Effector memory CD4-positive, alpha-beta T cell (primary cell): ENCODE measurements around the gene SLC29A2.

Experiments
- DNase-seq, 3 donors: peaks; one replicate each; pipeline ENCODE4 v3.0.0-alpha.2; 2020
- H3K27ac ChIP-seq: 2 replicates; pipeline ENCODE4 v1.7.0; 2013; ENCODE audit warnings: mild to moderate bottlenecking, low read length, moderate library complexity; ENCODE audit not compliant: insufficient read depth, poor library complexity, severe bottlenecking
- H3K27me3 ChIP-seq: replicated peaks from 2 replicates; pipeline ENCODE4 v1.7.0; 2013; ENCODE audit warnings: mild to moderate bottlenecking, low read length; ENCODE audit not compliant: insufficient read depth, control insufficient read depth, poor library complexity, severe bottlenecking
- H3K36me3 ChIP-seq: 2 replicates; pipeline ENCODE4 v1.7.0; 2013; ENCODE audit warnings: mild to moderate bottlenecking, low read length, moderate library complexity; ENCODE audit not compliant: control insufficient read depth, insufficient read depth
- H3K4me1 ChIP-seq: 2 replicates; pipeline ENCODE4 v1.7.0; 2013; ENCODE audit warnings: low read length, mild to moderate bottlenecking; ENCODE audit not compliant: control insufficient read depth, insufficient read depth, poor library complexity, severe bottlenecking
- H3K4me3 ChIP-seq: 2 replicates; pipeline ENCODE4 v1.7.0; 2013; ENCODE audit warnings: low read length, low read depth, mild to moderate bottlenecking; ENCODE audit not compliant: insufficient read depth, poor library complexity, severe bottlenecking
- H3K9me3 ChIP-seq: 2 replicates; pipeline ENCODE4 v1.7.0; 2013; ENCODE audit warnings: mild to moderate bottlenecking, low read length, moderate library complexity; ENCODE audit not compliant: control insufficient read depth

SLC29A2 gene

DNA sequence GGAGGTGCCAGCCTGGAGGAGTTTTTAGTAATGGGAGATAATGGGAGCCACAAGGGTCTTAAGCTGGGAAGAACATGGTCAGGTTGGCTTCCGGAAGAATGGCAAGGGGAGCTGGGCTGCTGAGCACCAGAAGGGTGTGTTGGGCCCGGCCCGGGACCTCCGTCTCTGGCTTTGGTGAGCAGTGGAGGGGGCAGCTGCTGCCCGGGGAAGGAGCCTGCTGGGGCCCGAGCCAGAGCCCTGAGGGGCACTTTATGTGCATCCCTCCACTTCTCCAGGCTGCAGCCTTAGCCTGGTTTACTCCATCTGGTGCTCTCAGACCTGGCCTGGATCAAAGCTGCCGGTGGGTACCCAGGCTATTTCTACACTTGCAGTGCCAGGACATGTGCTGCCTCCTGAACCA, 40.5 kb upstream of the SLC29A2 start:
- Histone ChIP-seq H3K4me3 (no peak overlapping the region), H3K4me1 (peaks cover 8% of the 10 kb centered on the region), H3K27ac (no peak overlapping the region), H3K36me3 (no peaks in the 10 kb centered on the region), H3K9me3 (no peaks in the 10 kb centered on the region), H3K27me3 (no peaks in the 10 kb centered on the region)
- DNase-seq = no peak

DNA sequence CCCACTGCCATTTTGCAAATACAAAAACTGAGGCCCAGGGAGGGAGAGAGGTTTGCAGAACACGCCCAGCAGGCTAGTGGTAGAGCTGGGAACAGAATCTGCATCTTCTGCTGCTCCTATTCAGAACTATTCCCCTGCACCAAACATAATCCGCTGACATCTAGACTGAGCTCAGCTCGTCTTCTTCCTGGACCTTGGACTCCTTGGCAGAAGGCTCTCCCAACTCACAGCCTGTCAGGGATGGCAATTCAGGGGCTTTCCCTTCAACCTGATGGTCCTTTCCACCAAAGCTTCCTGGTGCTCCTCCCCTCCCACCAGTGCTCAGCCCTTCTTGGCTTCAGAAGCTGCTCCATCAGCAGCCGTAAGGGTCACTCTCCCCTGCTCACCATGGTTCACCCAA, 39.8 kb upstream of the SLC29A2 start:
- Histone ChIP-seq H3K27me3 (no peaks in the 10 kb centered on the region), H3K9me3 (no peaks in the 10 kb centered on the region), H3K4me1 (peaks cover 8% of the 10 kb centered on the region), H3K36me3 (no peaks in the 10 kb centered on the region), H3K4me3 (no peak overlapping the region), H3K27ac (no peak overlapping the region)
- DNase-seq = no peak

DNA sequence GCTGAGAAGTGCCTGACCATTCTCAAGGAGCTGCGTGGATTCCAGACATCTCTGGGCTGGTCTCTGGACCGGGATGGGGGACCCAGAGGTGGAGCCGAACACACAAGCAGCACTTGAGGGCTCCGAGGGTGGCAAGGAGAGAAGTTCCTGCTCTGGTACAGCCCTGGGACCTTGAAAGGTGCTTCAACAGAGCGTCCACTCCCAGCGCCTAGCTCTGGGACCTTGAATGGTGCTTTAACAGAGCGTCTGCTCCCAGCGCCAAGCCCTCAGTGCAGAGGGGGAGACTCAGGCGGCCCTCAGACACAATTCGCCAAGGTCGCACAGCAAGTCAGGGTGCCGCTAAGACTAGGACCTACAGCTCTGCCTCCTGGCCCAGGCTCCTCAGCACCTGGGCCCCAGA, 38.6 kb upstream of the SLC29A2 start:
- H3K4me1 ChIP-seq = peaks cover 8% of the 10 kb centered on the region
- H3K9me3 ChIP-seq = no peaks in the 10 kb centered on the region
- no peak overlapping the region for H3K27ac ChIP-seq
- DNase-seq = no peak
- no peaks in the 10 kb centered on the region for H3K36me3 ChIP-seq
- H3K27me3 ChIP-seq = no peaks in the 10 kb centered on the region
- H3K4me3 ChIP-seq = no peak overlapping the region

DNA sequence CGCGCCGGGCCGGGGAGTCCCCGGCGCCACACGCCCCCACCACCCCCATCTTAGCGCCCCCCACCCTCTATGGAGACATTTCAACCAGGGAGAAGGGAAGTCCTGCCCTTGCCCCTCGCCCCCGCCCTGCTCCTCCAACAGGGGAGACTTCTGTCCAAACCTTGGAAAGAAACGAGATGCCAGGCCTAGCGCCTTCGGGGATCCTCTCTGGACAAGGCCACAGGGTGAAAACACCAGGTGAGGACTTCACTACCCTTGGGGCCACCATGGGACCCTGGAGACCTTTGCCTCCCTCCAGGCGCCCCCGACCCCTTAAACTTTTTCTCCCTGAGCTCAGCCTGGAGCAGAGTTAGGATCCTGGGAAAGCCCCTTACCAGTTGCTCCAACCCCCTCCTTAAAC, 37.7 kb upstream of the SLC29A2 start:
- Histone ChIP-seq H3K9me3 (no peaks in the 10 kb centered on the region), H3K27ac (no peak overlapping the region), H3K4me3 (peak overlapping the region; percentile 59), H3K36me3 (no peaks in the 10 kb centered on the region), H3K27me3 (no peaks in the 10 kb centered on the region), H3K4me1 (peaks cover 8% of the 10 kb centered on the region)
- DNase-seq = no peak

DNA sequence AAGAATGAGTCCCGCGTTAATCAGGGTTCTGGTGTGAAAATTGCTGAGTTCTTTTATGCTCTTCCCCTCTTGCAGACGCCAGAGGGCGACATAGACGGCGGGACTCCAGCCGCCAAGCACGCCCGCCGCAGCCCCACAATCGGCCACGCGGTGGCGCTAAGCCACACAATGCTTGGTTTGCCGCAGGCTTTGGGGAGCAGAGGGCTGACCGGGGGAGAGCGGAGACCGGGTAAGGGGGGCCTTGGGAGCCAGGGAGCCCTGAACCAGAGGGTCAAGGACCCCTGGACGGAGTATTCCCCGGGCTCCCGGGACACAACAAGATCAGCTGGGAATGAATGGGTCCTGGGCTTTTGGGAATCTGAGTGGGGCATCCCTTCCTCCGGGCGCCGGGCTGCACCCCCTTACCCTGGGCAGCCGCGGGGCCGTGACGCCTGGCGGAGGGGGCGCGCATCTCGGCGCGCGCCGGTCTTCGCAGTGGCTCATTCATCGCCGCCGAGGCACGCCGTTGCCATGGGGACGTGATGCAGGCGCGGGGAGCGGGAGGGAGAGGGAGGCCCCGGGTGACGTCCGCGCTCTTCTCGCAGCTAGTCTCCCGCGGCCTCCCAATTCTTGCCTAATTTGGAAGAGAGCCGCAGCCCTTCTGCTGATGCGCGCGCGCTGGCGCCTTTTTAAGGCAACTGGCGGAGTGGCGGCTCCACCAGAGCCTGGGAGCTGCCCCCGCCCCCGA, 37.1 kb upstream of the SLC29A2 start:
- DNase-seq = peak; percentile 79 to 87 (median 81)
- Histone ChIP-seq H3K27ac (no peak overlapping the region), H3K9me3 (no peaks in the 10 kb centered on the region), H3K4me3 (peak overlapping the region; percentile 59), H3K4me1 (peaks cover 8% of the 10 kb centered on the region), H3K27me3 (no peaks in the 10 kb centered on the region), H3K36me3 (no peaks in the 10 kb centered on the region)

DNA sequence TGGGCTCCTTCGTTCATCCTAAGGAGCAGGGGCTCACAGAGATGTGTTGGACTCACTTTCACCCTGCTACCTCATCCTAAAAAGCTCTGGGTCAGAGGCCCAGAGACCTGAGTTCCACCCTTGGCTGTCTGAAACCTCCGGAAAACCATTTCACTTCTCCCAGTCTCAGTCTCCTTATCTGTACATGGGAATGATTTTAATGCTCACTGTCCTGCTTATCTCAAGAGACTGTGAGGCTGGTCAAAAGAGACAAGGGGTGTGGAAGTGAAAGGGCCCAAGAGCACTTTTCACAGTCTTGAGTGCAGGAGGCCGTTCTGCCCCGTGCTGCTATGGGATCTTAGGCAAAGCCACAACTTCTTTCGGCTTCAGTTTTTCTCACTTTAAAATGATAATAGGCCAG, 36.1 kb upstream of the SLC29A2 start:
- Histone ChIP-seq H3K4me1 (peaks cover 8% of the 10 kb centered on the region), H3K27me3 (no peaks in the 10 kb centered on the region), H3K9me3 (no peaks in the 10 kb centered on the region), H3K27ac (no peak overlapping the region), H3K4me3 (no peak overlapping the region), H3K36me3 (no peaks in the 10 kb centered on the region)
- no peak for DNase-seq

DNA sequence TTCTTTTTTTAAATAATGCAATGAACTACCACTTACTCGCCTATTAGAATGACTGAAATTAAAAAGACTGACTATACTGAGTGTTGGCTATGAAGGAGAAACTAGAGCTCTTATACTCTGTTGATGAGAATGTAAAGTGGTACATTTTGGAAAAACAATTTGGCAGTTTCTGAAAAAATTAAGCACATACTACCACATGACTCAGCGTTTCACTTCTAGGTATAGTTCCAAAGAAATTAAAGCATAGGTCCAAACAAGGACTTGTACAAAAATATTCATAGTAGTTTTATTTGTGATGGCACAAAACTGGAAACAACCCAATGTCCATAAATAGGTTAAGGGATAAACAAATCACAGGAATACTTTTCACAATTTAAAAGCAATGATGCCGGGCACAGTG, 22.4 kb upstream of the SLC29A2 start:
- no peak overlapping the region for H3K27ac ChIP-seq
- no peak for DNase-seq
- H3K4me1 ChIP-seq = no peaks in the 10 kb centered on the region
- H3K27me3 ChIP-seq = no peaks in the 10 kb centered on the region
- no peaks in the 10 kb centered on the region for H3K36me3 ChIP-seq
- no peaks in the 10 kb centered on the region for H3K9me3 ChIP-seq
- no peak overlapping the region for H3K4me3 ChIP-seq

DNA sequence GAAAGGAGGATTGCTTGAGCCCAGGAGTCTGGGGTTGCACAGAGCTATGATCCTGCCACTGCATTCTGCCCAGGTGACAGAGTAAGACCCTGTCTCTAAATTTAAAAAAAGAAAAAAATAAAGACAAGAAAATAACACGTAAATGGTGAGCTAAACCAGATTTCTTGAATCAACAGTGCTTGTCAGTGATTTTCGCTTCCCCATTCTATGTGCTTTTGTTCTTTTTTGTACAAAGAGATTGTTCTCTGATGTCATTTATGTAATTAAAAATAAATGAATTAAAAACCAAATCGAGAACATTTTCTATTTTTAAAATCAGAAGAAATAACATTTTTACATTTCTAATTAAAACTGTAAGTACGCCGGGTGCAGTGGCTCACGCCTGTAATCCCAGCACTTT, 19.8 kb upstream of the SLC29A2 start:
- Histone ChIP-seq H3K36me3 (no peaks in the 10 kb centered on the region), H3K4me3 (no peak overlapping the region), H3K27ac (no peak overlapping the region), H3K4me1 (peaks cover under 1% of the 10 kb centered on the region), H3K9me3 (no peaks in the 10 kb centered on the region), H3K27me3 (no peaks in the 10 kb centered on the region)
- no peak for DNase-seq

DNA sequence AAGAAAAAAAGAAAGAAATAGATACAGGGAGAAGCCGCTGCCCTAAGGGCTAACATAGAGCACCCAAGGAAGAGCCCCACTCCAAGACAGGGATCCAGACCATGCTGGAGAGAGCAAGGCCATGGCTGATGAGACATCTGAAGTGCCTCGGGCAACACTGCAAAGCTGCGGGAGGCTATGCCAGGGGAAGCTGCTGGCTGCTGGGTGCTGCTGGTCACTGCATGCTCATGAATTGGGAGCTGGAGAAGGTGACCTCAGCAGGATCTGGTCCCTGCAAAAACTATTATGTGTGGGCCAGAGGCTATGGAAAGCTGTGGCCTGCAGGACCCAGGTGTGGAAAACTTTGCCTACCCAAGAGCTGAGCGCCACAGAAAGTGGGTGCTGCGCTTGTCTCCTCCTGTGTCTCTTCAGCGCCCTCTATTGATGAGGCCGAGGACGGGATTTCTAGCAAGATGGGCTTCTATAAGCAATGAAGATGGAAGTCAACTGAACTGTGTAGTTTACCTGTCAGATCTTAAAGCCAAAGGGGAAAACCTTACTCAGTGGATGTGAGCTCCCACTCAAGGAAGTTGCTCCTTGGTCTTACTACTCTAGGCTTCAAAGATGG, 17.3 kb upstream of the SLC29A2 start:
- H3K27ac ChIP-seq = no peak overlapping the region
- no peak overlapping the region for H3K4me3 ChIP-seq
- no peaks in the 10 kb centered on the region for H3K9me3 ChIP-seq
- DNase-seq = peak in 2 of 3 donors; percentile 38 to 48
- H3K36me3 ChIP-seq = no peaks in the 10 kb centered on the region
- H3K27me3 ChIP-seq = no peaks in the 10 kb centered on the region
- peaks cover 5% of the 10 kb centered on the region for H3K4me1 ChIP-seq

DNA sequence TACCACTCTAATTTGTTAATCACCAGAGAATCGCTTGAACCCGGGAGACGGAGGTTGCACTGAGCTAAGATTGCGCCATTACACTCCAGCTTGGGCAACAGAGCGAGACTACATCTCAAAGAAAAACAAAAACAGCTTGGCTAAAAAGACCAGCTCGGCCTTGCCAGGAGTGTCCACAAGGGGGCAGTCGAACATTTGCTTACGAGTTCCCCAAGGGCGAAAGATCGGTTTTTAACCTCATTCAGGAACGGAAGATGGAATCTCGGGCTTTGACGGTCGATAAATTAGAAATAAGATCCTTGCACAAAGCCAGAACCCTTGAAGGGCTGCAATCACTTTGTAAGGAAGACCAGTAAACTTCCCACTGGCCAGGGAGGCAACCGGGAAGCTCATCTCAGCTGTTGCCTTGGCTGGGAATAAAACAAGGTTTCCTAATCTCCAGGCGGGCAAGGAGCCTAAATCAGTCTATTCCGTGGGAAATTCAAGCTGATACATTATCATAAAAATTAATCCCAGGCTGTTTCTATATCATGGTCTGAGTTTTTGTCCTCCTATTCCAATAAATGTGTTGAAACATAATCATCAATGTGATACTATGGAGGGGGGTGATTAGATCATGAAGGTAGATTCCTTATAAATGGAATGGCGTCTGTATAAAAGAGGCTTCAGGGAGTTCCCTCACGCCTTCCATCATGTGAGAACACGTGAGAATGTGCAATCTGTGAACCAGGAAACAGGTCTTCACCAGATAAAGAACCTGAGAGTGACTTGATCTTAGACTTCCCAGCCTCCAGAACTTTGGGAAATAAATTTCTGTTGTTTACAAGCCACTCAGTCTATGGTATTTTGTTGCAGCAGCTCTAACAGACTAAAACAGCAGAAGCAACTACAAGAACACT, 14.9 kb upstream of the SLC29A2 start:
- Histone ChIP-seq H3K4me3 (no peak overlapping the region), H3K9me3 (no peaks in the 10 kb centered on the region)
- peak; percentile 46 to 68 (median 62) for DNase-seq

More for the DNA sequence above, 14.9 kb upstream of the SLC29A2 start:
- Histone ChIP-seq H3K27me3 (no peaks in the 10 kb centered on the region), H3K27ac (no peak overlapping the region), H3K4me1 (peaks cover 5% of the 10 kb centered on the region), H3K36me3 (no peaks in the 10 kb centered on the region)
